HepG2 (cell line): Measurements from ENCODE around the gene DMKN. TPM values are rescaled to one million over a fixed set of nuclear protein-coding genes. Genes with fewer than 3 reads are reported as not detected.

ENCODE experiments used
- NR2C2 ChIP-seq: sonication (generic); formaldehyde crosslinking; IDR thresholded peaks from 2 replicates; pipeline ENCODE4 v1.4.0; 2020; ENCODE audit warnings: missing genetic modification reagents, mild to moderate bottlenecking, moderate library complexity, borderline replicate concordance
- TP53 ChIP-seq: sonication (generic); formaldehyde crosslinking; conservative IDR thresholded peaks from 2 replicates; pipeline ENCODE4 v1.4.0; 2020; ENCODE audit warnings: missing genetic modification reagents
- ZIK1 ChIP-seq: sonication (generic); formaldehyde crosslinking; IDR thresholded peaks from 2 replicates; pipeline ENCODE4 v1.5.0; 2020; ENCODE audit warnings: mild to moderate bottlenecking, low read depth, missing genetic modification reagents, borderline replicate concordance
- ZNF274 ChIP-seq: sonication (generic); formaldehyde crosslinking; IDR thresholded peaks from 2 replicates; pipeline ENCODE4 v1.5.1; 2020; ENCODE audit warnings: mild to moderate bottlenecking, missing genetic modification reagents
- ZNF343 ChIP-seq: sonication (generic); formaldehyde crosslinking; IDR thresholded peaks from 2 replicates; pipeline ENCODE4 v1.4.0; 2020; ENCODE audit warnings: mild to moderate bottlenecking, missing genetic modification reagents
- ZNF460 ChIP-seq: sonication (generic); formaldehyde crosslinking; IDR thresholded peaks from 2 replicates; pipeline ENCODE4 v1.5.1; 2020; ENCODE audit warnings: missing genetic modification reagents, mild to moderate bottlenecking, borderline replicate concordance
- ZNF552 ChIP-seq: sonication (generic); formaldehyde crosslinking; IDR thresholded peaks from 2 replicates; pipeline ENCODE4 v1.9.0; 2022; ENCODE audit warnings: missing genetic modification reagents, mild to moderate bottlenecking, borderline replicate concordance
- polyA plus RNA-seq, 8 experiments: library from polyadenylated mRNA; depleted of rRNA in 3 of 8; stranded (reverse) in 7 of 8; unstranded in 1 of 8; fragments of >200 nt; fragmentation: Illumina TruSeq in 4 of 8; extraction: Trizol in 4 of 8; gene quantifications; 2 replicates each; pipeline versions ENCODE4 v1.2.1 to v1.2.3, GENCODE V29; 2011 to 2016; ENCODE audit warnings: low read depth in 4 of 8, missing spikeins in 1 of 8, mixed read lengths in 1 of 8; ENCODE audit not compliant: insufficient read depth in 1 of 8
- total RNA-seq, 5 experiments: library from RNA; depleted of rRNA; stranded (reverse); fragments of >200 nt; fragmentation: Illumina TruSeq; extraction: Trizol; gene quantifications; 2 replicates each; pipeline ENCODE4 v1.2.3, GENCODE V29; 2016; ENCODE audit warnings: low read depth in 1 of 5
- TF ChIP-seq, protein P1 (sequence below): sonication (generic); formaldehyde crosslinking; IDR thresholded peaks from 2 replicates; pipeline ENCODE4 v1.5.0; 2020; ENCODE audit warnings: mild to moderate bottlenecking, missing genetic modification reagents, borderline replicate concordance
- TF ChIP-seq, protein P2 (sequence below): sonication (generic); formaldehyde crosslinking; IDR thresholded peaks from 2 replicates; pipeline ENCODE4 v1.4.0; 2020; ENCODE audit warnings: missing genetic modification reagents, mild to moderate bottlenecking, borderline replicate concordance
- TF ChIP-seq, protein P3 (sequence below): IDR thresholded peaks from 2 replicates; pipeline ENCODE4 v1.6.1; 2012; ENCODE audit warnings: inconsistent platforms
- TF ChIP-seq, protein P4 (sequence below): fragments of 450-650 bp; IDR thresholded peaks from 2 replicates; pipeline ENCODE4 v1.6.1; 2016
- TF ChIP-seq, protein P5 (sequence below): sonication (generic); formaldehyde crosslinking; IDR thresholded peaks from 2 replicates; pipeline ENCODE4 v1.8.0; 2022; ENCODE audit warnings: missing genetic modification reagents, mild to moderate bottlenecking, inconsistent platforms, borderline replicate concordance

DMKN gene
- total and polyA plus RNA-seq, 2 of the 13 experiments (the other 11 are each of a cell fraction or from before 2014, with no cell fraction given), result 50.8 to 57.1 TPM

DNA sequence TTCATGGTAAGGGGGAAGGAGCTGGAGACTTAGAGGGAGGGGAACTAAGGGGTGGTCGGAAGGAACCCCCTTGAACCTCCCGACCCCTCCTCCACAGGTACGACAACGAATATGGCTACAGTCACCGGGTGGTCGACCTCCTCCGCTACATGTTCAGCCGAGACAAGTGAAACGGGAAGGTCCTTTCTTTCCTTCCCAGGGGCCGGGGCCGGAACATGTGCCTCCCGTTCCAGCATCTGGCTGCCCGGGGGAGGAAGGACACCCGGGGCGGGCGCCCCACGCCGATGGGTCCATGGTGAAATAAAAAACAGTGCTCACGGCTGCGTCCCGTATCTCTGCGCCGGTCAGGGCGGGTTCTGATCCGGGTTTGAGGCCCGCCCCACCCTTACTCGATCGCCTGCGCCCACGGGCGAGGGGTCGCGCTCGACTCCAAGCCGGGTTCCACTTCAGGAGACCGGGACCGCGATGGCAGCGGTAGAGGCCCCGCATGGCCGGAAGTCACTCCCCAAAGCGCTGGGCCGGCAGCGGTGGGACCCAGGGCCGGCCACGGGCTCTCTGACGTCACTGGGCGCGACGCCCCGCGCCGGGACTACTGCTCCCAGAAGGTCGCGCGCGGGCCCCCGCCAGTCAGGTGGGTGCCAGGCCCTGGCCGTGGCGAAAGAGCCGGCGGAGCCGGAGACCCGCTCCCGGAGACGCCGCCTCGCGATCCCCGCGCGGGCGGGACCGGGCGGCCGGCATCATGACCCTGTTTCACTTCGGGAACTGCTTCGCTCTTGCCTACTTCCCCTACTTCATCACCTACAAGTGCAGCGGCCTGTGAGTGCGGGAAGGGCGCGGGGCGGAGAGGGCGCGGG, 31.8 kb upstream of the DMKN start, which contains the start of gene TMEM147 (continued):
- TF ChIP-seq, protein P1, sequence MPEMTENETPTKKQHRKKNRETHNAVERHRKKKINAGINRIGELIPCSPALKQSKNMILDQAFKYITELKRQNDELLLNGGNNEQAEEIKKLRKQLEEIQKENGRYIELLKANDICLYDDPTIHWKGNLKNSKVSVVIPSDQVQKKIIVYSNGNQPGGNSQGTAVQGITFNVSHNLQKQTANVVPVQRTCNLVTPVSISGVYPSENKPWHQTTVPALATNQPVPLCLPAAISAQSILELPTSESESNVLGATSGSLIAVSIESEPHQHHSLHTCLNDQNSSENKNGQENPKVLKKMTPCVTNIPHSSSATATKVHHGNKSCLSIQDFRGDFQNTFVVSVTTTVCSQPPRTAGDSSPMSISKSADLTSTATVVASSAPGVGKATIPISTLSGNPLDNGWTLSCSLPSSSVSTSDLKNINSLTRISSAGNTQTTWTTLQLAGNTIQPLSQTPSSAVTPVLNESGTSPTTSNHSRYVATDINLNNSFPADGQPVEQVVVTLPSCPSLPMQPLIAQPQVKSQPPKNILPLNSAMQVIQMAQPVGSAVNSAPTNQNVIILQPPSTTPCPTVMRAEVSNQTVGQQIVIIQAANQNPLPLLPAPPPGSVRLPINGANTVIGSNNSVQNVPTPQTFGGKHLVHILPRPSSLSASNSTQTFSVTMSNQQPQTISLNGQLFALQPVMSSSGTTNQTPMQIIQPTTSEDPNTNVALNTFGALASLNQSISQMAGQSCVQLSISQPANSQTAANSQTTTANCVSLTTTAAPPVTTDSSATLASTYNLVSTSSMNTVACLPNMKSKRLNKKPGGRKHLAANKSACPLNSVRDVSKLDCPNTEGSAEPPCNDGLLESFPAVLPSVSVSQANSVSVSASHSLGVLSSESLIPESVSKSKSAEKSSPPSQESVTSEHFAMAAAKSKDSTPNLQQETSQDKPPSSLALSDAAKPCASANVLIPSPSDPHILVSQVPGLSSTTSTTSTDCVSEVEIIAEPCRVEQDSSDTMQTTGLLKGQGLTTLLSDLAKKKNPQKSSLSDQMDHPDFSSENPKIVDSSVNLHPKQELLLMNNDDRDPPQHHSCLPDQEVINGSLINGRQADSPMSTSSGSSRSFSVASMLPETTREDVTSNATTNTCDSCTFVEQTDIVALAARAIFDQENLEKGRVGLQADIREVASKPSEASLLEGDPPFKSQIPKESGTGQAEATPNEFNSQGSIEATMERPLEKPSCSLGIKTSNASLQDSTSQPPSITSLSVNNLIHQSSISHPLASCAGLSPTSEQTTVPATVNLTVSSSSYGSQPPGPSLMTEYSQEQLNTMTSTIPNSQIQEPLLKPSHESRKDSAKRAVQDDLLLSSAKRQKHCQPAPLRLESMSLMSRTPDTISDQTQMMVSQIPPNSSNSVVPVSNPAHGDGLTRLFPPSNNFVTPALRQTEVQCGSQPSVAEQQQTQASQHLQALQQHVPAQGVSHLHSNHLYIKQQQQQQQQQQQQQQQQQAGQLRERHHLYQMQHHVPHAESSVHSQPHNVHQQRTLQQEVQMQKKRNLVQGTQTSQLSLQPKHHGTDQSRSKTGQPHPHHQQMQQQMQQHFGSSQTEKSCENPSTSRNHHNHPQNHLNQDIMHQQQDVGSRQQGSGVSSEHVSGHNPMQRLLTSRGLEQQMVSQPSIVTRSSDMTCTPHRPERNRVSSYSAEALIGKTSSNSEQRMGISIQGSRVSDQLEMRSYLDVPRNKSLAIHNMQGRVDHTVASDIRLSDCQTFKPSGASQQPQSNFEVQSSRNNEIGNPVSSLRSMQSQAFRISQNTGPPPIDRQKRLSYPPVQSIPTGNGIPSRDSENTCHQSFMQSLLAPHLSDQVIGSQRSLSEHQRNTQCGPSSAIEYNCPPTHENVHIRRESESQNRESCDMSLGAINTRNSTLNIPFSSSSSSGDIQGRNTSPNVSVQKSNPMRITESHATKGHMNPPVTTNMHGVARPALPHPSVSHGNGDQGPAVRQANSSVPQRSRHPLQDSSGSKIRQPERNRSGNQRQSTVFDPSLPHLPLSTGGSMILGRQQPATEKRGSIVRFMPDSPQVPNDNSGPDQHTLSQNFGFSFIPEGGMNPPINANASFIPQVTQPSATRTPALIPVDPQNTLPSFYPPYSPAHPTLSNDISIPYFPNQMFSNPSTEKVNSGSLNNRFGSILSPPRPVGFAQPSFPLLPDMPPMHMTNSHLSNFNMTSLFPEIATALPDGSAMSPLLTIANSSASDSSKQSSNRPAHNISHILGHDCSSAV (CRISPR knock-in tag), result no peak
- TF ChIP-seq NR2C2 (CRISPR knock-in tag), result peak; percentile 74
- TF ChIP-seq, protein P2, sequence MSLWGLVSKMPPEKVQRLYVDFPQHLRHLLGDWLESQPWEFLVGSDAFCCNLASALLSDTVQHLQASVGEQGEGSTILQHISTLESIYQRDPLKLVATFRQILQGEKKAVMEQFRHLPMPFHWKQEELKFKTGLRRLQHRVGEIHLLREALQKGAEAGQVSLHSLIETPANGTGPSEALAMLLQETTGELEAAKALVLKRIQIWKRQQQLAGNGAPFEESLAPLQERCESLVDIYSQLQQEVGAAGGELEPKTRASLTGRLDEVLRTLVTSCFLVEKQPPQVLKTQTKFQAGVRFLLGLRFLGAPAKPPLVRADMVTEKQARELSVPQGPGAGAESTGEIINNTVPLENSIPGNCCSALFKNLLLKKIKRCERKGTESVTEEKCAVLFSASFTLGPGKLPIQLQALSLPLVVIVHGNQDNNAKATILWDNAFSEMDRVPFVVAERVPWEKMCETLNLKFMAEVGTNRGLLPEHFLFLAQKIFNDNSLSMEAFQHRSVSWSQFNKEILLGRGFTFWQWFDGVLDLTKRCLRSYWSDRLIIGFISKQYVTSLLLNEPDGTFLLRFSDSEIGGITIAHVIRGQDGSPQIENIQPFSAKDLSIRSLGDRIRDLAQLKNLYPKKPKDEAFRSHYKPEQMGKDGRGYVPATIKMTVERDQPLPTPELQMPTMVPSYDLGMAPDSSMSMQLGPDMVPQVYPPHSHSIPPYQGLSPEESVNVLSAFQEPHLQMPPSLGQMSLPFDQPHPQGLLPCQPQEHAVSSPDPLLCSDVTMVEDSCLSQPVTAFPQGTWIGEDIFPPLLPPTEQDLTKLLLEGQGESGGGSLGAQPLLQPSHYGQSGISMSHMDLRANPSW (CRISPR knock-in tag), result no peak; the same call in 1 of the 2 replicates
- TF ChIP-seq, protein P3, sequence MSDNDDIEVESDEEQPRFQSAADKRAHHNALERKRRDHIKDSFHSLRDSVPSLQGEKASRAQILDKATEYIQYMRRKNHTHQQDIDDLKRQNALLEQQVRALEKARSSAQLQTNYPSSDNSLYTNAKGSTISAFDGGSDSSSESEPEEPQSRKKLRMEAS, result peak; percentile 73
- TF ChIP-seq ZNF343, result 0 out of 2 replicates have a peak, but pooled peaks have one; percentile 42
- TF ChIP-seq ZNF552 (CRISPR knock-in tag), result peak; percentile 71; the same call in 1 of the 2 replicates
- TF ChIP-seq TP53, result no peak; the same call in 1 of the 2 replicates
- TF ChIP-seq, protein P4, sequence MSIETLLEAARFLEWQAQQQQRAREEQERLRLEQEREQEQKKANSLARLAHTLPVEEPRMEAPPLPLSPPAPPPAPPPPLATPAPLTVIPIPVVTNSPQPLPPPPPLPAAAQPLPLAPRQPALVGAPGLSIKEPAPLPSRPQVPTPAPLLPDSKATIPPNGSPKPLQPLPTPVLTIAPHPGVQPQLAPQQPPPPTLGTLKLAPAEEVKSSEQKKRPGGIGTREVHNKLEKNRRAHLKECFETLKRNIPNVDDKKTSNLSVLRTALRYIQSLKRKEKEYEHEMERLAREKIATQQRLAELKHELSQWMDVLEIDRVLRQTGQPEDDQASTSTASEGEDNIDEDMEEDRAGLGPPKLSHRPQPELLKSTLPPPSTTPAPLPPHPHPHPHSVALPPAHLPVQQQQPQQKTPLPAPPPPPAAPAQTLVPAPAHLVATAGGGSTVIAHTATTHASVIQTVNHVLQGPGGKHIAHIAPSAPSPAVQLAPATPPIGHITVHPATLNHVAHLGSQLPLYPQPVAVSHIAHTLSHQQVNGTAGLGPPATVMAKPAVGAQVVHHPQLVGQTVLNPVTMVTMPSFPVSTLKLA, result 0 out of 2 replicates have a peak, but pooled peaks have one; percentile 4
- TF ChIP-seq ZNF460 (CRISPR knock-in tag), result no peak
- TF ChIP-seq, protein P5, sequence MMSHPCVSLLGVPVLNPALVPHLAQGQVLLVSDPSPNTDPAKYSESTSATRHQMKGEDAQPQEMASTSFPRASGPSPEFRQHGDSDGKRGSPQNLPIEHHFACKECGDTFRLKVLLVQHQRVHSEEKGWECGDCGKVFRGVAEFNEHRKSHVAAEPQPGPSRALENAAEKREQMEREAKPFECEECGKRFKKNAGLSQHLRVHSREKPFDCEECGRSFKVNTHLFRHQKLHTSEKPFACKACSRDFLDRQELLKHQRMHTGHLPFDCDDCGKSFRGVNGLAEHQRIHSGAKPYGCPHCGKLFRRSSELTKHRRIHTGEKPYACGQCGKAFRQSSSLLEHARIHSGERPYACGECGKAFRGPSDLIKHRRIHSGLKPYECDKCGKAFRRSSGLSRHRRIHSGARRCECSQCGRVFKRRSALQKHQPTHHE (CRISPR knock-in tag), result peak; percentile 56; the same call in 1 of the 2 replicates
- TF ChIP-seq ZNF274 (CRISPR knock-in tag), result no peak
- TF ChIP-seq ZIK1 (CRISPR knock-in tag), result no peak
